CD4-positive, alpha-beta T cell treated with Interferon alpha-2 for 1 hour (primary cell): ENCODE measurements around the gene PGM3.
A peak's percentile ranks its signal among the peaks of the same experiment; 100 is the strongest.
"Not testable (repeated sequence)": the region's sequence is repeated elsewhere in the genome, so short reads cannot be mapped to it uniquely, and the experiment has no call there.

Experiments
- DNase-seq, 2 donors: peaks; one replicate each; pipeline ENCODE4 v3.0.0-alpha.2; 2020 to 2022

PGM3 gene, protein sequence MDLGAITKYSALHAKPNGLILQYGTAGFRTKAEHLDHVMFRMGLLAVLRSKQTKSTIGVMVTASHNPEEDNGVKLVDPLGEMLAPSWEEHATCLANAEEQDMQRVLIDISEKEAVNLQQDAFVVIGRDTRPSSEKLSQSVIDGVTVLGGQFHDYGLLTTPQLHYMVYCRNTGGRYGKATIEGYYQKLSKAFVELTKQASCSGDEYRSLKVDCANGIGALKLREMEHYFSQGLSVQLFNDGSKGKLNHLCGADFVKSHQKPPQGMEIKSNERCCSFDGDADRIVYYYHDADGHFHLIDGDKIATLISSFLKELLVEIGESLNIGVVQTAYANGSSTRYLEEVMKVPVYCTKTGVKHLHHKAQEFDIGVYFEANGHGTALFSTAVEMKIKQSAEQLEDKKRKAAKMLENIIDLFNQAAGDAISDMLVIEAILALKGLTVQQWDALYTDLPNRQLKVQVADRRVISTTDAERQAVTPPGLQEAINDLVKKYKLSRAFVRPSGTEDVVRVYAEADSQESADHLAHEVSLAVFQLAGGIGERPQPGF

DNA sequence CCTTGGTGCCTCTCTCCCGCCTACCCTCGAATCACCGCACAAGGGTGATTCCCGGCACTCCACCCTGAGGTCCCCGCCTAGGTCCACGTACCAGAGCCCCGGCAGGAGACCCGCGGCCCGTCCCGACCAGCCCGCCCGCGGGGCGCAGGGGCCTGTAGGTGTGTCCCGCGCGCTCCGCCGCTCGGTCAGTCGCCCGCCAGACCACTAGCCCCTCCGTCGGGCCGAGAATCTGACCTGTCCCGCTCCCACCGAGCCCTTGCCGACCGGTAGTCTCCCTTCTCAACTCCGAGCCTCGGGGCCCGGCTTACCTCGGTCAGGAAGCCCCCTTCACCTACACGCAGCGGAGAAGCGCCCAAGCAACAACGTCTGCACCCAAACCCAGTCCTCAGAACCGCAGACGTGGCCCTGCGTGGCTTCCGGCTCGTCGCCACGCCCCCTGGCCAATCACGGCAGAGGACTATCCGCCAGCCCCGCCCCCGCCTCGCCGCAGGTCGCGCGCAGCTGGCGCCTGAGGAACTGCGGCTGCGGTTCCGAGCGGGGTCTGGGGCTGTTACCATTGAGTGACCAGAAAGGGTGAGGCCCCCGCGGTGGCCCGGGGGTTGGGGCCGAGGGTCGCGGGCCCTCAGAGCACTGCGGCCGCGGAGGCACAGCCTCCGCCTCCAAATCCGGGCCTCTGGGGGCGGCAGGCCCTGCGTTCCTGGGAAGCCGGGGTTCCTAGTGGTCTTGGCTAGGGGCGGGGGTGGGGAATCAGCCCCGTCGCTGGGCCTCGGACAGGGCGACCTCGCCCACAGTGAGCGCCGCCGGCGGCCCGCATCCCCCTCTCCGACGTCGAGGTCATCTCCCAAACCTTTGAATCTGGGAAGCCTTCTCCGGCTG, at the start of gene PGM3, which contains the start of gene RWDD2A:
Gene PGM3, minus strand, starts transcription at position 395 of the 876 bp plus-strand sequence. CDS start 2,253 bp downstream, outside the sequence.
Gene RWDD2A, plus strand, starts transcription at position 487 of the 876 bp plus-strand sequence. CDS start 1,095 bp downstream, outside the sequence.
- peak; percentile 89 to 90 for DNase-seq

DNA sequence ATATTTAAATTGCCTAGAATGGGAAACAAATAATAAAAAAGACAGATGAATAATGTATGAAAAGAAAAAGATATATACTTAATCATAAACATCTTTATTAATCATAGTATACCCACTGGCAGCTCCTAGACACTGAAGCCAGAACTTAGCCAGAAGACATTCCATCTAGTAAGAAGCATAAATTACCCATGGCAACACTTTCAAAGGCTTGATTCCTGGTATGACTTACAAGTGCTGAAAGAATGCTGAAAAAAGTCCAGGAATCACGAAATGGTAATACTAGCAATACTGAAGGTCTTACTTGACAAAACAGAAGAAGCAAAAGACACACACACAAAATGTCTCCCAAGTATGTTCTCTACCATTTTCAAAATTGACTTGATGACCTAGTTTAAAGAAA, 38.1 kb upstream of the PGM3 start:
- DNase-seq: no peak

- DNase-seq: no peak
Observed at GRCh38 chr6:83226517-83226916, 33.5 kb upstream of the PGM3 start.

DNA sequence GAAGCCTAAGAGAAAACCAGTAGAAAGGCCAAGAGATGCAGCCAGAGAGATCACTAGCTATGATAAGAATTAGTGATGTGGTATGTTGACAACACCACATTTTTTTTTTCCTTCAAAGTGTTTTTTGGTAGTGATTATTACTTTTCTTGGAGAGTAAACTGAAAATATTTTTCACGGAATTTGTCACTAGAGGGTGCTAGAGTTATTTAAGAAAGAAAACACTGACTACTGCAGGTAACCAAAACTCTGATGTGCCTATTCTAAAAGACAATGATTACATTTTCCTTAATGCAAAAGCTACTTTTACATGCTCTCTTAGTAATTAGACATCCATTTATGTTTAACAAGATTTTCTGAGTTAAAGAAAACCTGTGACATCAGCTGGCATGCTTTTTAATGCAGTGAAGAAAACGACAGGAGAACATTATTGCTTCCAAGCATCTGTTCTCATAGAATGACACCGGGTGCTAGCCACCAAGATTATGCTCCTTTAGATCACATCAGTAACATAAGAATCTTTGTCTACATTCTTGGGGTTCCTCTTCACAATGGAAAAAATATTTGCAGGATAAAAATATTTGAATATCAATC, 28.9 kb upstream of the PGM3 start:
- DNase-seq: peak in 1 of 2 donors; percentile 43

GRCh38 chr6:83221276-83221675, 28.2 kb upstream of the PGM3 start:
- no peak for DNase-seq

DNA sequence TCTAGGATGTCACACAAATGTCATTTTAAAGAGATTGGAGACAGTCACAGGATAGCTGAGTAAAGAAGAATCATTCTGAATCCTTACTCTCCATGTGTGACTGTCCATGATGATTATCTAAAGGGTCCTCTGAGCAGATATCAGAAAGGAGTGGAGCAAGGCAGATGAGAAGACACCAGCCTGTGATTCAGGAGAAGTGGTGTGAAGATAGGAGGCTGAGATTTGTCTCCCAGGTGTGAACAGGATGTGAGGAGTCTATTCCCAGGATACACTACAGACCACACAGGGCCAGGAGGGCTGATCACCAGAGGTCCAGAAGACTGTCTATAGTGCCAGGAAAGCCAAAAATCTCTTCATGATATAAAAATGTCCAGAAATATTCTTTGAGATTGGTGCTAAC, 27.1 kb upstream of the PGM3 start:
- no peak for DNase-seq

DNA sequence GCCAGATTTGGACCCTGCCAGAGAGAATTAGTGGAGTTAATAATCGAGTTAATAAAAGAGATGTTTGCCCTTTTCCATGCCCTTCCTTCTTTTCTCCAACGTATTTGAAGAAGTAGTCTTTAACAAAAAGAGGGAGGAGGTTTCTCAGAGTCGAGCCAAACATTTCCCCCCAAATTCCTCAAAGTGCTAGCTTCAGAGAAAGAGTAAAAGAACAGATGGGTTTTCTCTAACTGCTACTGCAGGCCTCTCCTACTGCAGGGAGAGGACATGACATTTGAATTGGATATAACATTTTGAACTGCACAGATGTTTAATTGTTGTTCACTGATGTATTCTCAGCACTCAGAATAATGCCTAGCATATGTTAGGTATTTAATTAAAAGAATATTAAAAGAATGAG, 25.6 kb upstream of the PGM3 start:
- DNase-seq: no peak

GRCh38 chr6:83216806-83217205, 23.7 kb upstream of the PGM3 start:
- DNase-seq: no peak

DNA sequence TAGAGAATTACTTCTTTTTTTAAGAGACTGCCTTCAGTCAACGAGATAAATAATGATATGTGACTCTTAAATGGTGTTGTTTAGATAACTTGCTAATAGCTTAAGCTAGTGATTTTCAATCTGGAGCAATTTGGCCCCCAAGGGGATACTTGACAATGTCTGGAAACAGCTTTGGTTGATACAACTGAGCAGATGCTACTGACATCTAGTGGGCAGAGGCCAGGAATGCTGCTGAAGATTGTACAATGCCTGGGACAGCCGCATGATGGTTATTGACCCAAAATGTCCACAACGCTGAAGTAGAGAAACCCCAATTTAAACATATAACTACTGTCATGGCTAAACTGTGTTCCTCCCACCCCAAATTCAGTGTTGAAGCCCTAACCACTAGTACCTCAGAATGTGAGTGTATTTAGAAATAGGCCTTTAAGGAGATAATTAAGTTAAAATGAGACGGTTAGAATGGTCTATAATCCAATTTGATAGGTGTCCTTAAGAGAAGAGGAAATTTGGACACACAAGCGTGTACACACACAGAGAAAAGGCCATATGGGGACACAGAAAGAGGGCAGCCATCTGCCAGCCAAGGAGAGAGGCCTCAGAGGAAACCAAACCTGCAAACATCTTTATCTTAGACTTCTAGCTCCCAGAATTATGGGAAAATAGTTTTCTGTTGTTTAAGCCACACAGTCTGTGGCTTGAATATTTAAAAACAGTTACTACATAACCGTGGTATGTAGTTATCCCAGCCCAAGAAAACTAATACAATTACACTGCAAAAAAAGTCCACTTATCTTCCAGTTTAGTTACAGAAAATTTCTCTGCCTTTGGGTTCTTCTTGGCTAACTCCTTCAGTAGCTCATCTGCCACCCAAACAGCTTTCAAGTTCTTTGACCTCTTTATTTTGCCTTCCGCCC, 22.3 kb upstream of the PGM3 start:
- DNase-seq: peak; percentile 55 to 71

DNA sequence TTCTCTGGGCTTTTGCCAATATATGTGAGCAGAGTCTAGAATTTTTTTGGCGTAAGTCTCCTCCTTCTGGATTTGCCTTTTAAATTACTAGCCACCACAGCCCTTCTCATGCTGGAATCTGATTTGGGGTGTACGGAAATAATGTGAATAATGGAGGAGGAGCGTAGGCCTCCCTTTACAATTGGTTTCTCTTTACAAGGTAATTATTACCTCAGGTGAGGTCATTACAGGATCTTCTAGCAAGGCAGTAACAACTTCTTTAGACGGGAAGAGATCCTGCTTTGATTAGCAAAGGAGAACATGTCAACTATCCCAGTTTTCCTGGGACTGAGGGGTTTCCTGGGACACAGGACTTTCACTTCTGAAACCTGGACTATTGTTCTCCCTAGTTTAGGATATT, 9.0 kb upstream of the PGM3 start:
- no peak for DNase-seq

GRCh38 chr6:83199863-83200225, 6.8 kb upstream of the PGM3 start:
- no peak for DNase-seq

DNA sequence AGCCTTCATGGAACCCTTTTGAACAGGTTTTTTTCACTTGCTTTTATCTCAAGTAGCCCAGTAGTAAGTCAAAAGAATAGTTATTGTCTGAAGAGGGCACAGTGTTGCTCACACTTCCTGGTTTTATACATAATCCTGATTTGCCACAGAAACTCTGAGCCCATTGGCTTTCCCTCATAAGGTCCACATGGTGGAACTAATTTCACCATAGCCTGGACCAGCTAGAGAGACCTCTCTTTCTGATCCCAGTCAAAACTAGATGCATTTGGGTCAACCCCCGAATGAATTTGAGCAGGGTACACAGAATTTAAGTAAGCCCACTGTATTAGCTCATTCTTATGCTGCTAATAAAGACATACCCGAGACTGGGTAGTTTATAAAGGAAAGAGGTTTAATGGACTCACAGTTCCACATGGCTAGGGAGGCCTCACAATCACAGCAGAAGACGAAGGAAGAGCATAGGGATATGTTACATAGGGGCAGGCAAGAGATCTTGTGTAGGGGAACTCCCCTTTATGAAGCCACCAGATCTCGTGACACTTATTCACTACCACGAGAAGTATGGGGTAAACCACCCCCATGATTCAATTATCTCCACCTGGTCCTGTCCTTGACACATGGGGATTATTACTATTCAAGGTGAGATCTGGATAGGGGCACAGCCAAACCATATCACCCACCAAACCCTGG, 6.3 kb upstream of the PGM3 start:
- DNase-seq: no peak

- no peak for DNase-seq
Observed at GRCh38 chr6:83198486-83199172, 5.6 kb upstream of the PGM3 start.

GRCh38 chr6:83193747-83194566, 892 bp upstream of the PGM3 start:
- DNase-seq: peak in 1 of 2 donors; percentile 31

DNA sequence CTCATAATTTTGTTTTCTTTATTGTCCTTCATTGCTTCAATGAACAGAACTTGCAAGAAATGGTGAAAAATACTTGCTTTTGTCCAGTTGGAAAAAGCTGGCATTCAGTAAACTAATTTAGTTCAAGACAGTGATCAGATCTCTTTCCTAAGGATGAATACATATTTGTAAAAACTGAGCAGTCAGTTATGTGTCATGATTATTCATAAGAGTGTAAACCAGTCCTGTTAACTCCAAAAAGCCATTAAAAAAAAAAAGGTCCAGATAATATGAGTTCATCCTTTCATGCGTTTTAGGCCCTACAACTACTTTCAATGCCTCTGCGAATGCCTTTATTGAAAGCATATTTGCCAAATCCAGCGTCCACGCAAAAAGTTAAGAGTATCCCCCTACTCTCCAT, 609 bp downstream of the PGM3 start:
- no peak for DNase-seq

- not testable (repeated sequence) for DNase-seq
Observed at GRCh38 chr6:83191974-83192373, 1.1 kb downstream of the PGM3 start.

- no peak for DNase-seq
Observed at GRCh38 chr6:83190626-83191025, 2.4 kb downstream of the PGM3 start.

DNA sequence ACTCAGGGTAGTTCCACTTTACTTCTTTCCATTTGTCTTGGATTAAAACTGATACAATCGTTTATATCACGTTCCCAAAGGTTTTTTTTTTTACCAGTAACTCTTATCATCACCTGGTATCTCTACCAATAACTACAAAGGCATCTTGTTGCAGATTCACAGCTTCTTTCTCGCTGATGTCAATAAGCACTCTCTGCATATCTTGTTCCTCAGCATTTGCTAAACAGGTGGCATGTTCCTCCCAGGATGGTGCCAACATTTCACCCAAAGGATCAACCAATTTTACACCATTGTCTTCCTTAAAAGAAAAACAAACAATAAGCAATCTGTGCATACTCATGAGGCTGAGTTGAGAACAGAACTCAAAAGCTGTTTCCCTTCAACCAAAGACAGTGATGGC, 4.6 kb downstream of the PGM3 start:
- no peak for DNase-seq

DNA sequence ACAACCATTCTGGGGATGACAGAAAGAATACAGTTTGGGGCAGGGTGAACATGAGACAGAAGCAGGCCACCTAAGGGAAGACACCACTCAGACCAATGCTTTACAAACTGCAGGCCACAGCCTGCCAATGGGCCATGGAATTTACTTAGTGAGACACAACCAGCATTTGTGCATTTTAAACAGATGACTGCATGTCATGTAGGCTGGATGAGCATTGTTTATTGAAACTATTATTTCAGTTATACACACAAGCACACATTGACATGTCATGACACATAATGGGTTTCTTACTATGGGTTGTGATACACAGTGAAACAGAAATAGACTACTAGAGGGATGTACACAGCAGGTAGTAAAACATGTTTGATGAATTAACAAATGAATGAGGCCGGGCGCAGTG, 8.0 kb downstream of the PGM3 start:
- no peak for DNase-seq
